ENCODE data around the gene SPTB. TPM values are rescaled to one million over a fixed set of nuclear protein-coding genes. Genes with fewer than 3 reads are reported as not detected.

Gene SPTB
- total RNA-seq, 1 donor from 2014 or later = 0.23 TPM

GRCh38 chr14:64769096-64770020 lies 110.3 kb downstream of the SPTB start:
- DNase-seq (ENCODE audit: extremely low read depth, low read depth, low spot score) = no peak

- no peak for DNase-seq (ENCODE audit: extremely low read depth, low read depth, low spot score)
Observed at GRCh38 chr14:64768401-64769095, 111.2 kb downstream of the SPTB start.

- no peak for DNase-seq (ENCODE audit: extremely low read depth, low read depth, low spot score)
Observed at GRCh38 chr14:64767215-64767964, 112.3 kb downstream of the SPTB start.

GRCh38 chr14:64766430-64767151 lies 113.1 kb downstream of the SPTB start:
- DNase-seq (ENCODE audit: extremely low read depth, low read depth, low spot score) = no peak

GRCh38 chr14:64765740-64766302 lies 113.9 kb downstream of the SPTB start:
- DNase-seq (ENCODE audit: extremely low read depth, low read depth, low spot score) = no peak

- no peak for DNase-seq (ENCODE audit: extremely low read depth, low read depth, low spot score)
Observed at GRCh38 chr14:64764641-64765520, 114.8 kb downstream of the SPTB start.

- no peak for DNase-seq (ENCODE audit: extremely low read depth, low read depth, low spot score)
Observed at GRCh38 chr14:64763801-64764621, 115.7 kb downstream of the SPTB start.

GRCh38 chr14:64763085-64763782 lies 116.5 kb downstream of the SPTB start:
- DNase-seq (ENCODE audit: extremely low read depth, low read depth, low spot score) = no peak

- DNase-seq (ENCODE audit: extremely low read depth, low read depth, low spot score) = peak; percentile 51
Observed at GRCh38 chr14:64762044-64763034, 117.4 kb downstream of the SPTB start.

GRCh38 chr14:64761441-64762043 lies 118.2 kb downstream of the SPTB start:
- no peak for DNase-seq (ENCODE audit: extremely low read depth, low read depth, low spot score)

- no peak for DNase-seq (ENCODE audit: extremely low read depth, low read depth, low spot score)
Observed at GRCh38 chr14:64760916-64761315, 118.8 kb downstream of the SPTB start.

- no peak for DNase-seq (ENCODE audit: extremely low read depth, low read depth, low spot score)
Observed at GRCh38 chr14:64760146-64760755, 119.5 kb downstream of the SPTB start.

- DNase-seq (ENCODE audit: extremely low read depth, low read depth, low spot score) = no peak
Observed at GRCh38 chr14:64759555-64759938, 120.2 kb downstream of the SPTB start.

GRCh38 chr14:64758691-64759554 lies 120.8 kb downstream of the SPTB start:
- DNase-seq (ENCODE audit: extremely low read depth, low read depth, low spot score) = no peak

- DNase-seq (ENCODE audit: extremely low read depth, low read depth, low spot score) = no peak
Observed at GRCh38 chr14:64758025-64758521, 121.6 kb downstream of the SPTB start.

Data from glomerular endothelial cell (primary cell).